ENCODE results near the gene SBNO2. TPM values are rescaled to one million over a fixed set of nuclear protein-coding genes. Genes with fewer than 3 reads are reported as not detected.

The SBNO2 gene
- total and polyA plus RNA-seq, 8 donors: 16.3 to 74.7 (median 42.7) TPM

GRCh38 chr19:1082928-1083816 lies 90.9 kb downstream of the SBNO2 start:
- no peak for DNase-seq
- H3K4me1 ChIP-seq: peaks cover 8 to 48% (median 29%) of the 10 kb centered on the region in 4 donors
- TF ChIP-seq POLR2AphosphoS5 (IDR thresholded peaks at IDR 0.05) (no peak), CTCF (IDR thresholded peaks at IDR 0.05) (no peak), POLR2A (IDR thresholded peaks at IDR 0.05) (no peak), EP300 (IDR thresholded peaks at IDR 0.05) (no peak)
- intact Hi-C loops (cut with DNase I; ENCODE audit: low total_unique reads): no loop called here
- peaks cover 0 to 16% (median 0%) of the 10 kb centered on the region in 3 donors for H3K27me3 ChIP-seq
- peak overlapping the region; percentile 24 to 43 (median 28) for H3K4me3 ChIP-seq
- peaks cover 12 to 77% (median 50%) of the 10 kb centered on the region in 4 donors for H3K36me3 ChIP-seq
- no peaks in the 10 kb centered on the region for H3K9me3 ChIP-seq
- H3K27ac ChIP-seq: peak overlapping the region; percentile 60 to 78 (median 69)
- WGBS, 5 donors: 67 to 78% (median 75%) methylated on average over 51 to 59 of the region's 59 CpGs

GRCh38 chr19:1082165-1082927 lies 91.7 kb downstream of the SBNO2 start:
- Histone ChIP-seq H3K27me3 (peaks cover 0 to 16% (median 0%) of the 10 kb centered on the region in 3 donors), H3K4me1 (peaks cover 8 to 48% (median 30%) of the 10 kb centered on the region in 4 donors), H3K36me3 (peaks cover 6 to 68% (median 41%) of the 10 kb centered on the region in 4 donors), H3K9me3 (no peaks in the 10 kb centered on the region), H3K27ac (peak overlapping the region; percentile 60 to 78 (median 69)), H3K4me3 (peak overlapping the region; percentile 24 to 43 (median 28))
- TF ChIP-seq POLR2A (IDR thresholded peaks at IDR 0.05) (no peak), EP300 (IDR thresholded peaks at IDR 0.05) (no peak), CTCF (IDR thresholded peaks at IDR 0.05) (no peak), POLR2AphosphoS5 (IDR thresholded peaks at IDR 0.05) (no peak)
- peak; percentile 96 for DNase-seq
- 12 to 26% (median 14%) methylated on average over 28 to 51 of the region's 51 CpGs for WGBS, 5 donors
- intact Hi-C loops (cut with DNase I; ENCODE audit: low total_unique reads): no loop called here

GRCh38 chr19:1081301-1082164 lies 92.5 kb downstream of the SBNO2 start:
- Histone ChIP-seq H3K9me3 (no peaks in the 10 kb centered on the region), H3K27me3 (peaks cover 0 to 16% (median 0%) of the 10 kb centered on the region in 3 donors), H3K4me3 (peak overlapping the region in 3 of 4 donors; percentile 24 to 43 (median 25)), H3K27ac (peak overlapping the region; percentile 56 to 78 (median 69)), H3K4me1 (peaks cover 8 to 48% (median 37%) of the 10 kb centered on the region in 4 donors), H3K36me3 (peaks cover 4 to 62% (median 34%) of the 10 kb centered on the region in 4 donors)
- DNase-seq: peak in 1 of 2 donors; percentile 60
- intact Hi-C loops (cut with DNase I; ENCODE audit: low total_unique reads): no loop called here
- WGBS, 5 donors: 42 to 70% (median 59%) methylated on average over 52 to 58 of the region's 58 CpGs
- TF ChIP-seq CTCF (IDR thresholded peaks at IDR 0.05) (no peak), EP300 (IDR thresholded peaks at IDR 0.05) (no peak), POLR2AphosphoS5 (IDR thresholded peaks at IDR 0.05) (no peak)

Data from stomach (tissue), 9 donors.